Retinal pigment epithelial cell (primary cell): ENCODE measurements around the gene EPHB2.

ENCODE experiments used
- DNase-seq: peaks from one replicate; pipeline ENCODE4 v3.0.0-alpha.2; 2010; ENCODE audit warnings: low read depth
- H3K4me3 ChIP-seq: 2 replicates; pipeline ENCODE4 v1.5.1; 2011; ENCODE audit warnings: mild to moderate bottlenecking, low read length, control low read depth, moderate library complexity
- TF ChIP-seq, protein P1 (sequence below): conservative IDR thresholded peaks from 2 replicates; pipeline ENCODE4 v1.5.1; 2011; ENCODE audit warnings: low read depth, low read length, control low read depth, inconsistent platforms

EPHB2 gene

DNA sequence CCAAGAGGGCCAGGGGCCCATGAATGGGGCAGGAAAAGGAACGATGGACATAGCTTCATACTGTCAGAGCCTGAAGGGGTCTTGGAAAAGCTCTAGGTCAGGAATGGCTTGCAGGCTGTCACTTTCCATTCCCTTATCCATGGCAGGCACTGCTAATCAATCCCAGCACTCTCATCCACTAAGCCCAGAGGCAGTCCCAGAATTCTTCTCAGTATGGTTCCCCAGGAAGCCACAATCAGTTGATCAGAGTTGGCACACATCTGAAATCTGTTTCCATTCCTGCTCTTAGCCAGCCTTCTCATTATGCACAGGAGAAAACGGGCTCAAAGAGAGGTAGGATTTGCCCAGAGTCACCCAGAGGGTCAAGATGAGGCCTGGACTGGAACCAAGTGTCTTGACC is 196.3 kb downstream of the EPHB2 start:
- DNase-seq: no peak
- TF ChIP-seq, protein P1, sequence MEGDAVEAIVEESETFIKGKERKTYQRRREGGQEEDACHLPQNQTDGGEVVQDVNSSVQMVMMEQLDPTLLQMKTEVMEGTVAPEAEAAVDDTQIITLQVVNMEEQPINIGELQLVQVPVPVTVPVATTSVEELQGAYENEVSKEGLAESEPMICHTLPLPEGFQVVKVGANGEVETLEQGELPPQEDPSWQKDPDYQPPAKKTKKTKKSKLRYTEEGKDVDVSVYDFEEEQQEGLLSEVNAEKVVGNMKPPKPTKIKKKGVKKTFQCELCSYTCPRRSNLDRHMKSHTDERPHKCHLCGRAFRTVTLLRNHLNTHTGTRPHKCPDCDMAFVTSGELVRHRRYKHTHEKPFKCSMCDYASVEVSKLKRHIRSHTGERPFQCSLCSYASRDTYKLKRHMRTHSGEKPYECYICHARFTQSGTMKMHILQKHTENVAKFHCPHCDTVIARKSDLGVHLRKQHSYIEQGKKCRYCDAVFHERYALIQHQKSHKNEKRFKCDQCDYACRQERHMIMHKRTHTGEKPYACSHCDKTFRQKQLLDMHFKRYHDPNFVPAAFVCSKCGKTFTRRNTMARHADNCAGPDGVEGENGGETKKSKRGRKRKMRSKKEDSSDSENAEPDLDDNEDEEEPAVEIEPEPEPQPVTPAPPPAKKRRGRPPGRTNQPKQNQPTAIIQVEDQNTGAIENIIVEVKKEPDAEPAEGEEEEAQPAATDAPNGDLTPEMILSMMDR: no peak
- no peak overlapping the region for H3K4me3 ChIP-seq

- no peak for DNase-seq
Observed at GRCh38 chr1:22907528-22907927, 196.9 kb downstream of the EPHB2 start.

DNA sequence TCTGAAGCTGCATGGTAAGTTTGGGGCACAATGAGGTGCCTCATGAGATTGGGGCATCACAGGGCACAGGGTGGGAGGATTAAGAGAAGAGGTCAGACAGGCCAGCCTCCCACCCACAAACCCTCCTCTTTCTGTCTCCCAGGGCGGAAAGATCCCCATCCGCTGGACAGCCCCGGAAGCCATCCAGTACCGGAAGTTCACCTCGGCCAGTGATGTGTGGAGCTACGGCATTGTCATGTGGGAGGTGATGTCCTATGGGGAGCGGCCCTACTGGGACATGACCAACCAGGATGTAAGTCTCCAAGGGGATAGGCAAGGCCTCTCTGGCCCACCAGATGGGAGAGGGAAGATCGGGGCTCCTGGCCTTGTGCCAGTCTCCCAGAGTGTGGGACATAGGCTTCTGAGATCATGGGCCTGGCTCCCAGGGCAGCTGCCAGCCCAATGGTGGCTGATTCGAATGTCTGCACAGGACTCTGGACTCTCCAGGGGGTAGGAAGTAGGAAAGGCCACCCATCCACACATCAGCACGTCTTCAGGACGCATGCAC is 198.3 kb downstream of the EPHB2 start:
- no peak for DNase-seq
- TF ChIP-seq, protein P1: no peak
- no peak overlapping the region for H3K4me3 ChIP-seq

More at GRCh38 chr1:22907528-22907927, 196.9 kb downstream of the EPHB2 start:
- H3K4me3 ChIP-seq: no peak overlapping the region
- TF ChIP-seq, protein P1: no peak

GRCh38 chr1:22910286-22910685 is 199.6 kb downstream of the EPHB2 start:
- DNase-seq: no peak
- no peak overlapping the region for H3K4me3 ChIP-seq
- TF ChIP-seq, protein P1: no peak

- TF ChIP-seq, protein P1: no peak
- H3K4me3 ChIP-seq: no peak overlapping the region
- DNase-seq: no peak
Observed at GRCh38 chr1:22910986-22911651, 200.5 kb downstream of the EPHB2 start.

DNA sequence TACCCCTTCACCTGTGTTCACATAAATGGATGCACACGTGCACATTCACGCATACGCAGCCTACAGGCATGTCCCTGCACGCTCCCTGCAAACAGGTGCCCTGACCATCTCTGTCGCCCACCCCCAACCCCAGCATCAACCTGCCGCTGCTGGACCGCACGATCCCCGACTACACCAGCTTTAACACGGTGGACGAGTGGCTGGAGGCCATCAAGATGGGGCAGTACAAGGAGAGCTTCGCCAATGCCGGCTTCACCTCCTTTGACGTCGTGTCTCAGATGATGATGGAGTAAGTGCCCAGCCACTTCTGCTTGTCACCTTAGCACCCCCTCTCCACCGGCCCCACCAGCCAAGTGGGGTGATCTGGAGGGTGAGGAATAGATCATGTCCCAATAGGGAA is 201.7 kb downstream of the EPHB2 start:
- TF ChIP-seq, protein P1: no peak
- DNase-seq: no peak

GRCh38 chr1:22913421-22914141 is 202.9 kb downstream of the EPHB2 start:
- TF ChIP-seq, protein P1: no peak
- DNase-seq: no peak
- H3K4me3 ChIP-seq: no peak overlapping the region

More for the DNA sequence above, 201.7 kb downstream of the EPHB2 start:
- H3K4me3 ChIP-seq: no peak overlapping the region
